GM18517 (cell line): ENCODE data around the gene SMPDL3A.
A peak's percentile ranks its signal among the peaks of the same experiment; 100 is the strongest.
"Not testable (repeated sequence)": the region's sequence is repeated elsewhere in the genome, so short reads cannot be mapped to it uniquely, and the experiment has no call there.

Experiments used
- ATAC-seq: cut with Tn5 transposase; IDR thresholded peaks from one replicate; pipeline ENCODE4 v1.9.1; 2021; ENCODE audit warnings: mild to moderate bottlenecking, moderate library complexity; ENCODE audit not compliant: unreplicated experiment

SMPDL3A gene

GRCh38 chr6:122789182-122790027 lies at the start of gene SMPDL3A:
TSS of gene SMPDL3A (plus strand) at chr6:122789258. CDS start at chr6:122789347, 89 bp downstream.
- peak; percentile 51 for ATAC-seq

- no peak for ATAC-seq
These were observed 49.0 kb upstream of the SMPDL3A start for GRCh38 chr6:122740091-122740490.

GRCh38 chr6:122740936-122741335 lies 48.1 kb upstream of the SMPDL3A start:
- ATAC-seq: no peak

- ATAC-seq: not testable (repeated sequence)
These were observed 44.8 kb upstream of the SMPDL3A start for GRCh38 chr6:122744247-122744646.

- not testable (repeated sequence) for ATAC-seq
These were observed 44.2 kb upstream of the SMPDL3A start for GRCh38 chr6:122744856-122745255.

- ATAC-seq: no peak
These were observed 42.4 kb upstream of the SMPDL3A start for GRCh38 chr6:122746688-122747087.

- ATAC-seq: no peak
These were observed 41.5 kb upstream of the SMPDL3A start for GRCh38 chr6:122747573-122747972.

GRCh38 chr6:122748945-122749344 lies 40.1 kb upstream of the SMPDL3A start:
- ATAC-seq: not testable (repeated sequence)

GRCh38 chr6:122749451-122750050 lies 39.5 kb upstream of the SMPDL3A start:
- no peak for ATAC-seq

GRCh38 chr6:122751326-122751725 lies 37.7 kb upstream of the SMPDL3A start:
- ATAC-seq: peak; percentile 95

- ATAC-seq: no peak
These were observed 36.6 kb upstream of the SMPDL3A start for GRCh38 chr6:122752459-122752858.

- ATAC-seq: no peak
These were observed 35.9 kb upstream of the SMPDL3A start for GRCh38 chr6:122753000-122753687.

GRCh38 chr6:122753688-122754056 lies 35.4 kb upstream of the SMPDL3A start:
- no peak for ATAC-seq

- no peak for ATAC-seq
These were observed 34.8 kb upstream of the SMPDL3A start for GRCh38 chr6:122754191-122754731.

GRCh38 chr6:122755901-122756300 lies 33.2 kb upstream of the SMPDL3A start:
- no peak for ATAC-seq

- ATAC-seq: peak; percentile 92
These were observed 30.1 kb upstream of the SMPDL3A start for GRCh38 chr6:122758927-122759334.

GRCh38 chr6:122760330-122760729 lies 28.7 kb upstream of the SMPDL3A start:
- no peak for ATAC-seq

- ATAC-seq: no peak
These were observed 22.8 kb upstream of the SMPDL3A start for GRCh38 chr6:122766256-122766655.

GRCh38 chr6:122770835-122771601 lies 18.0 kb upstream of the SMPDL3A start:
- no peak for ATAC-seq

GRCh38 chr6:122772724-122773415 lies 16.2 kb upstream of the SMPDL3A start:
- no peak for ATAC-seq
